Peyer's patch (tissue), 4 donors: Measurements from ENCODE around the gene HOTAIR. TPM values are rescaled to one million over a fixed set of nuclear protein-coding genes. Genes with fewer than 3 reads are reported as not detected.

Experiments used
- DNase-seq, 3 donors: peaks; one replicate each; pipeline ENCODE4 v3.0.0-alpha.2; 2017 to 2019
- H3K27ac ChIP-seq, 4 donors: fragments of 200-600 bp; sonication (generic); one replicate each; pipeline ENCODE4 v1.5.1; 2016 to 2019
- H3K27me3 ChIP-seq, 2 donors: fragments of 200-600 bp; sonication (generic); one replicate each; pipeline ENCODE4 v1.5.1; 2019
- H3K36me3 ChIP-seq, 3 donors: fragments of 200-600 bp; sonication (generic); one replicate each; pipeline ENCODE4 v1.5.1; 2016 to 2019
- H3K4me1 ChIP-seq, 4 donors: fragments of 200-600 bp; sonication (generic); one replicate each; pipeline ENCODE4 v1.5.1; 2016 to 2019
- H3K4me3 ChIP-seq, 4 donors: fragments of 200-600 bp; sonication (generic); 1 replicate in 3 of 4; 2 replicates in 1 of 4; pipeline ENCODE4 v1.5.1; 2016 to 2019; ENCODE audit warnings: mild to moderate bottlenecking in 1 of 4
- H3K9me3 ChIP-seq, 4 donors: fragments of 200-600 bp; sonication (generic); one replicate each; pipeline ENCODE4 v1.5.1; 2016 to 2019; ENCODE audit warnings: mild to moderate bottlenecking in 1 of 4
- CTCF ChIP-seq, 6 experiments: fragments of 450-650 bp in 4 of 6; fragments of 200-600 bp in 2 of 6; sonication (generic) in 1 of 6; IDR thresholded peaks; one replicate each; pipeline ENCODE4 v1.5.1; 2017 to 2019; ENCODE audit warnings: antibody characterized with exemption in 6 of 6, mild to moderate bottlenecking in 3 of 6, moderate library complexity in 1 of 6
- POLR2A ChIP-seq, 2 donors: fragments of 450-650 bp; IDR thresholded peaks; one replicate each; pipeline ENCODE4 v1.5.1; 2017; ENCODE audit warnings: antibody characterized with exemption in 2 of 2, mild to moderate bottlenecking in 2 of 2, moderate library complexity in 2 of 2
- total RNA-seq, 4 donors: library from RNA; depleted of rRNA; stranded (reverse); fragments of >200 nt; gene quantifications; one replicate each; pipeline ENCODE4 v1.1.0, GENCODE V29; 2016

HOTAIR gene
- total RNA-seq, 4 donors from 2014 or later = 1.4 TPM; not detected in 3

- no peaks in the 10 kb centered on the region for H3K36me3 ChIP-seq
- peaks cover 4 to 49% (median 20%) of the 10 kb centered on the region in 4 donors for H3K4me1 ChIP-seq
- no peak overlapping the region for H3K4me3 ChIP-seq
- peaks cover 0 to 59% of the 10 kb centered on the region in 2 donors for H3K27me3 ChIP-seq
- H3K9me3 ChIP-seq = peaks cover 0 to 5% (median 0%) of the 10 kb centered on the region in 4 donors
- H3K27ac ChIP-seq = no peak overlapping the region
- DNase-seq = no peak
- TF ChIP-seq CTCF (IDR thresholded peaks at IDR 0.05) (no peak), POLR2A (IDR thresholded peaks at IDR 0.05) (no peak)
Measured at GRCh38 chr12:53992377-53992889, 17.7 kb upstream of the HOTAIR start.

GRCh38 chr12:53991077-53991460 is 16.3 kb upstream of the HOTAIR start:
- Histone ChIP-seq H3K36me3 (no peaks in the 10 kb centered on the region), H3K4me1 (peaks cover 4 to 47% (median 16%) of the 10 kb centered on the region in 4 donors), H3K9me3 (peaks cover 0 to 5% (median 0%) of the 10 kb centered on the region in 4 donors), H3K4me3 (no peak overlapping the region), H3K27me3 (peaks cover 0 to 65% of the 10 kb centered on the region in 2 donors), H3K27ac (peak overlapping the region in 1 of 4 donors; percentile 25)
- TF ChIP-seq CTCF (IDR thresholded peaks at IDR 0.05) (no peak), POLR2A (IDR thresholded peaks at IDR 0.05) (no peak)
- DNase-seq = no peak

GRCh38 chr12:53990311-53991076 is 15.7 kb upstream of the HOTAIR start:
- no peak overlapping the region for H3K4me3 ChIP-seq
- no peak overlapping the region for H3K27ac ChIP-seq
- DNase-seq = no peak

GRCh38 chr12:53989227-53990113 is 14.7 kb upstream of the HOTAIR start:
- peaks cover 0 to 60% of the 10 kb centered on the region in 2 donors for H3K27me3 ChIP-seq
- TF ChIP-seq POLR2A (IDR thresholded peaks at IDR 0.05) (no peak), CTCF (IDR thresholded peaks at IDR 0.05) (peak in 4 of 6 experiments; percentile 19 to 62 (median 50))
- DNase-seq = no peak
- no peak overlapping the region for H3K27ac ChIP-seq
- peak overlapping the region in 1 of 4 donors; percentile 14 for H3K4me3 ChIP-seq
- peaks cover 0 to 43% (median 13%) of the 10 kb centered on the region in 4 donors for H3K4me1 ChIP-seq
- no peaks in the 10 kb centered on the region for H3K36me3 ChIP-seq
- peaks cover 0 to 10% (median 0%) of the 10 kb centered on the region in 4 donors for H3K9me3 ChIP-seq

More at GRCh38 chr12:53990311-53991076, 15.7 kb upstream of the HOTAIR start:
- TF ChIP-seq CTCF (IDR thresholded peaks at IDR 0.05) (no peak), POLR2A (IDR thresholded peaks at IDR 0.05) (no peak)
- H3K27me3 ChIP-seq = peaks cover 0 to 65% of the 10 kb centered on the region in 2 donors
- H3K4me1 ChIP-seq = peaks cover 4 to 47% (median 18%) of the 10 kb centered on the region in 4 donors
- no peaks in the 10 kb centered on the region for H3K36me3 ChIP-seq
- H3K9me3 ChIP-seq = peaks cover 0 to 5% (median 0%) of the 10 kb centered on the region in 4 donors

GRCh38 chr12:53988541-53989226 is 13.9 kb upstream of the HOTAIR start:
- DNase-seq = no peak
- peaks cover 0 to 11% (median 0%) of the 10 kb centered on the region in 4 donors for H3K9me3 ChIP-seq
- H3K36me3 ChIP-seq = no peaks in the 10 kb centered on the region
- H3K27ac ChIP-seq = no peak overlapping the region
- TF ChIP-seq POLR2A (IDR thresholded peaks at IDR 0.05) (no peak), CTCF (IDR thresholded peaks at IDR 0.05) (no peak)
- H3K4me1 ChIP-seq = peaks cover 0 to 37% (median 10%) of the 10 kb centered on the region in 4 donors
- peaks cover 0 to 57% of the 10 kb centered on the region in 2 donors for H3K27me3 ChIP-seq
- H3K4me3 ChIP-seq = no peak overlapping the region
